ENCODE measurements around the gene PLEKHM3.

PLEKHM3 gene

DNA sequence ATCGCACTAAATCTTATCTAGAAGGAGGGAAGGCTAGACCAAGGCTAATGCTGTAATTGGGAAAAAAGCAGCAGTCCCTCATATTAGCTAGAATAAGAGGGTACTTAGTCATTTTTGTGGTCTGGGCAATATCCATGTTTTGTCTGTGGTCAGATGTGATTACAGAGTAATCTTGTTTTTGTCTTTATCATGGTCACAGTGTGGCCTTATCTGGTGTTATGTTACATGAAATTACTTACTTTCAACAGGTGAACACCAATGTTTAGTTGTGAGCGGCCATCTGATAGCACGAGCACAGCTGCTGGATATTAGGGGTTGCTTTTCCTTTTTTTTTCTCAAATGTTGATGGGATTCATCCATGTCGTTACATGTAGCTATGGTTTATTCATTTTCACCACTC, 23.7 kb upstream of the PLEKHM3 start:
- no peak for DNase-seq (ENCODE audit: low read depth)
- H3K4me3 ChIP-seq (ENCODE audit: control insufficient read depth, low read depth, low read length) = no peak overlapping the region
- TF ChIP-seq, protein P1, sequence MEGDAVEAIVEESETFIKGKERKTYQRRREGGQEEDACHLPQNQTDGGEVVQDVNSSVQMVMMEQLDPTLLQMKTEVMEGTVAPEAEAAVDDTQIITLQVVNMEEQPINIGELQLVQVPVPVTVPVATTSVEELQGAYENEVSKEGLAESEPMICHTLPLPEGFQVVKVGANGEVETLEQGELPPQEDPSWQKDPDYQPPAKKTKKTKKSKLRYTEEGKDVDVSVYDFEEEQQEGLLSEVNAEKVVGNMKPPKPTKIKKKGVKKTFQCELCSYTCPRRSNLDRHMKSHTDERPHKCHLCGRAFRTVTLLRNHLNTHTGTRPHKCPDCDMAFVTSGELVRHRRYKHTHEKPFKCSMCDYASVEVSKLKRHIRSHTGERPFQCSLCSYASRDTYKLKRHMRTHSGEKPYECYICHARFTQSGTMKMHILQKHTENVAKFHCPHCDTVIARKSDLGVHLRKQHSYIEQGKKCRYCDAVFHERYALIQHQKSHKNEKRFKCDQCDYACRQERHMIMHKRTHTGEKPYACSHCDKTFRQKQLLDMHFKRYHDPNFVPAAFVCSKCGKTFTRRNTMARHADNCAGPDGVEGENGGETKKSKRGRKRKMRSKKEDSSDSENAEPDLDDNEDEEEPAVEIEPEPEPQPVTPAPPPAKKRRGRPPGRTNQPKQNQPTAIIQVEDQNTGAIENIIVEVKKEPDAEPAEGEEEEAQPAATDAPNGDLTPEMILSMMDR (conservative IDR thresholded peaks at IDR 0.05; ENCODE audit: control insufficient read depth, insufficient read depth, low read depth, low read length) = no peak

- TF ChIP-seq, protein P1 (conservative IDR thresholded peaks at IDR 0.05; ENCODE audit: control insufficient read depth, insufficient read depth, low read depth, low read length) = no peak
- no peak overlapping the region for H3K4me3 ChIP-seq (ENCODE audit: control insufficient read depth, low read depth, low read length)
Observed at GRCh38 chr2:208047840-208048239, 22.5 kb upstream of the PLEKHM3 start.

DNA sequence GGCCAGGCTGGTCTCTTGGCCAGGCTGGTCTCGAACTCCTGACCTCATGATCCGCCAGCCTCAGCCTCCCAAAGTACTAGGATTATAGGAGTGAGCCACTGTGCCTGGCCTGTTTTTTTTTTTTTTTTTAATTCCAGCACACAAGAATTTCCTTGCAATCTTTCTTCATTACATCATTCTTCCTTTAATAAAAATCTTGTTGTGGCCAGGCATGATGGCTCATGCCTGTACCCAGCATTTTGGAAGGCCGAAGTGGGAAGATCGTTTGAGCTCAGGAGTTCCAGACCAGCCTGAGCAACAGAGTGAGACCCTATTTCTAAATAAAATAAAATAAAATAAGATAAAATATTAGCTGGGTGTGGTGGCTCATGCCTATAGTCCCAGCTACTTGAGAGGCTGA, 21.4 kb upstream of the PLEKHM3 start:
- no peak for DNase-seq (ENCODE audit: low read depth)

More at GRCh38 chr2:208047840-208048239, 22.5 kb upstream of the PLEKHM3 start:
- no peak for DNase-seq (ENCODE audit: low read depth)

GRCh38 chr2:208042450-208042849, 17.1 kb upstream of the PLEKHM3 start:
- no peak overlapping the region for H3K4me3 ChIP-seq (ENCODE audit: control insufficient read depth, low read depth, low read length)
- DNase-seq (ENCODE audit: low read depth) = no peak
- TF ChIP-seq, protein P1 (conservative IDR thresholded peaks at IDR 0.05; ENCODE audit: control insufficient read depth, insufficient read depth, low read depth, low read length) = no peak

More for the DNA sequence above, 21.4 kb upstream of the PLEKHM3 start:
- TF ChIP-seq, protein P1 (conservative IDR thresholded peaks at IDR 0.05; ENCODE audit: control insufficient read depth, insufficient read depth, low read depth, low read length) = no peak
- H3K4me3 ChIP-seq (ENCODE audit: control insufficient read depth, low read depth, low read length) = no peak overlapping the region

DNA sequence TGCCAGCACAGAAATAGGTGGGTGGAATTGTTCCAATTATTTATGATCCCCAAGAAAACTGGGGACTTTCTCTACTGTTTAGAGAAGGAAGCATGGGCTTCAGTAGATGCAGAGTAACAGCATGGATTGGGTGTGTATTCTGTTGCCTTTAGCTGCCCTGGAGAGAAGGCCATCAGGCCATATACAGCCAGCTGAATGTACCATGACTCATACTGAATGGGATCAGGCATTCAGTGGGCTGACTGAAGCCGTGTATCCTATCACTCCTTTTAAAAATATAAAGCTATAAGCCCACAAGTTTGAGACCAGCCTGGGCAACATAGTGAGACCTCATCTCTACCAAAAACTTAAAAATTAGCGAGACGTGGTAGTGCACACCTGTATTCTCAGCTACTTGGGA, 16.7 kb upstream of the PLEKHM3 start:
- H3K4me3 ChIP-seq (ENCODE audit: control insufficient read depth, low read depth, low read length) = no peak overlapping the region
- TF ChIP-seq, protein P1 (conservative IDR thresholded peaks at IDR 0.05; ENCODE audit: control insufficient read depth, insufficient read depth, low read depth, low read length) = no peak
- DNase-seq (ENCODE audit: low read depth) = peak; percentile 51

- peak; percentile 78 for DNase-seq (ENCODE audit: low read depth)
- TF ChIP-seq, protein P1 (conservative IDR thresholded peaks at IDR 0.05; ENCODE audit: control insufficient read depth, insufficient read depth, low read depth, low read length) = peak; percentile 90
- no peak overlapping the region for H3K4me3 ChIP-seq (ENCODE audit: control insufficient read depth, low read depth, low read length)
Observed at GRCh38 chr2:208040199-208041171, 15.2 kb upstream of the PLEKHM3 start.
